Prostate gland (tissue), 2 donors: ENCODE measurements around the gene CLDND2.

Experiments
- CTCF ChIP-seq, 4 experiments: fragments of 200-600 bp in 2 of 4; fragments of 450-650 bp in 2 of 4; sonication (generic) in 2 of 4; IDR thresholded peaks; 1 replicate in 3 of 4; 2 replicates in 1 of 4; pipeline ENCODE4 v1.5.1; 2016 to 2019; ENCODE audit warnings: antibody characterized with exemption in 4 of 4, mild to moderate bottlenecking in 2 of 4, moderate library complexity in 2 of 4
- POLR2A ChIP-seq: fragments of 450-650 bp; IDR thresholded peaks from one replicate; pipeline ENCODE4 v1.6.1; 2016; ENCODE audit warnings: antibody characterized with exemption, mild to moderate bottlenecking
- POLR2AphosphoS5 ChIP-seq: sonication (generic); formaldehyde crosslinking; IDR thresholded peaks from one replicate; pipeline ENCODE4 v1.6.1; 2017; ENCODE audit warnings: antibody characterized with exemption

DNA sequence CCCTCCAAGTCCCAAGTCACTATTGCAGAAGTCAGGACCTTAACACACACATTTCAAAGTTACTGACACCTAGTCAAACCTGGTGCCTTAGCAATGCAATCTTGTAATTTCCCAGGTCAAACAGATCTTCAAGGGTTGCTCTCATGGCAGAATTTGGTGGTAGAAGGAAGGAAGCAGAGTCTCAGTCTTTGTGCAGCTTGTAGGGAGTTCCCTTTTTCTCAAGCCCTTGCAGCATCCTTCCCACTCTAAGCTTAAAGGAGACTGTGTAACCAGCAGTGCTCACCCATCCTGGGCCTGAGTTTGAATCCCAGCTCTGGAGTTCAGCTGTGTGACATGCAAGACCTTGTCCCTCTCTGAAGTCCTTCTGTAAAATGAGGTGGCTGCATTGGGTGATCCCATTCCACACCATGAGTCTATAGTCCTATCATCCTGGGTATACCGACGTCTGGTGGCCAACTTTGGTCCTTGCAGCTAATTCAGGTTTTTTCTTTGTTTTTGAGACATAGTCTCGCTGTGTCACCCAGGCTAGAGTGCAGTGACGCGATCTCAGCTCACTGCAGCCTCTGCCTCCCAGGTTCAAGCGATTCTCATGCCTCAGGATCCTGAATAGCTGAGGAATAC lies 38.8 kb upstream of the CLDND2 start:
- TF ChIP-seq POLR2A (no peak), CTCF (IDR thresholded peaks at IDR 0.05) (peak in 1 of 4 experiments; percentile 8), POLR2AphosphoS5 (no peak)
